ENCODE measurements around the gene FAM162A.

Gene FAM162A

DNA sequence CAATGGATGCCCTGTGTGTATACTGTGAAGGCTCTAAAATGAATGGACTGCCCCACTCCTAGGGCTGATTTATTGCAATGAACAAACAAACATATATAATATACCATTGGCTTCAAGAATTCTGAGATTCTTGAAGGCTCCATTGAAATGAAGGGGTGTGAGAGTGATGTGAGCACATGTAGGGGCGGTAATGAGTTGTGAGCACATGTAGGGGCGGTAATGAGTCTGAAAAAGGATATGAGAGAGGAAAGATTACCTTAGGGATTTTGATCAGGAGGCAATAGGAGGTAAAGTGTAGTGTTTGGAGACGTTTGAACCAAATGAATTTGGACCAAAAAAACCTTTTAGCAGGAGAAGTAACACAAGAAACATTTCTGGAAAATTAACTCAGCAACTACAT, 3.7 kb downstream of the FAM162A start:
- no peak for DNase-seq (ENCODE audit: low read depth in 2 of 3, low spot score in 1 of 3)

DNA sequence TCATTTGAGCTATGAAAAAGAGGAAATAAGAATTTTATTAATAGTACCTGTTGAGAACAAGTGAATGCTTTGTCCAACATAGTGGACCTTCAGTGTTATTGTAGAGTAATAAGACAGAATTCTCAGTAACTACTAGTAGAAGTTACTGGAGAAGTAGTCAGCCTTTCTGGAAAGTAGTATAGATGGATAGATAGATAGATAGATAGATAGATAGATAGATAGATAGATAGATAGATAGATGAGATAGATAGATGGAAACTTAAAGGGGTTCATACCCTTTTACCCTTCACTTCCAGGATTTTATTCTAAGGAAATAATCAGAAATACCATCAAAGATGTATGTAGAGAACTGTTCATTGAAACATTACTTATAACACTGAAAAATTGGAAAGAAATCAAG, 5.2 kb downstream of the FAM162A start:
- DNase-seq (ENCODE audit: low read depth in 2 of 3, low spot score in 1 of 3): no peak

DNA sequence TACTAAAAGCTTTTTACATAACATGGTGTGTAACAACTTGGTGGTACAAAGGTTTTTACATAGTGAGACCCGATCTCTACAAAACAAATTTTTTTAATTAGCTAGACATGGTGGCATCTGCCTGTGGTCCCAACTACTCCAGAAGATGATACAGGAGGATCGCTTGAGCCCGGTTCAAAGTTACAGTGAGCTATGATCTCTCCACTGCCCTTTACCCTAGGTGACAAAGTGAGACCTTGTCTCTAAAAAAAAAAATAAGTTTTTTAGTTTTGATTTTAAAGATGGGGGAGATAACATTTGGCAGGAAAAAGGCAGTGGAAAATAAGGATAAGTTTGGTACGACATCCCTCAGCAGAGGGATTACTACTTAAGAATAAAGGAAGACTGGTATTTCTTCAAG, 5.9 kb downstream of the FAM162A start:
- DNase-seq (ENCODE audit: low read depth in 2 of 3, low spot score in 1 of 3): no peak

DNA sequence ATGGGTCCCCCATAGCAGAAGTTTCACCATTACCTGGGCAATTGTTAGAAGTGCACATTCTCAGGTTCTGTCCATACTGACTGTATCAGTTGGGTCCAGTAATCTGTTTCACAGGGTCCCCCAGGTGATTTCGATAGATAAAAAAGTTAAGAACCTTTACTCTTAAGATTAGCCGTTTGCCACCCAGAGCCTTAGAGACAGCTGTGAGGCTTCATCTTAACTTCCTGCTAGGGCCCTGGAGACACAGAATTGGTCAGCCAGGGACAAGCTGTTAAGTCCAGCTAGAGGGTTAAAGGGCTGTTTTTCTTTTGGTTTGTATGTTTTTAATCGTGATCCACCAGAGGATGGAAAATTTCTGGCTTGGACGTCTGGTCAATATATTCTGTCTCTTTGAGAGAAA, 6.7 kb downstream of the FAM162A start:
- no peak for DNase-seq (ENCODE audit: low read depth in 2 of 3, low spot score in 1 of 3)

DNA sequence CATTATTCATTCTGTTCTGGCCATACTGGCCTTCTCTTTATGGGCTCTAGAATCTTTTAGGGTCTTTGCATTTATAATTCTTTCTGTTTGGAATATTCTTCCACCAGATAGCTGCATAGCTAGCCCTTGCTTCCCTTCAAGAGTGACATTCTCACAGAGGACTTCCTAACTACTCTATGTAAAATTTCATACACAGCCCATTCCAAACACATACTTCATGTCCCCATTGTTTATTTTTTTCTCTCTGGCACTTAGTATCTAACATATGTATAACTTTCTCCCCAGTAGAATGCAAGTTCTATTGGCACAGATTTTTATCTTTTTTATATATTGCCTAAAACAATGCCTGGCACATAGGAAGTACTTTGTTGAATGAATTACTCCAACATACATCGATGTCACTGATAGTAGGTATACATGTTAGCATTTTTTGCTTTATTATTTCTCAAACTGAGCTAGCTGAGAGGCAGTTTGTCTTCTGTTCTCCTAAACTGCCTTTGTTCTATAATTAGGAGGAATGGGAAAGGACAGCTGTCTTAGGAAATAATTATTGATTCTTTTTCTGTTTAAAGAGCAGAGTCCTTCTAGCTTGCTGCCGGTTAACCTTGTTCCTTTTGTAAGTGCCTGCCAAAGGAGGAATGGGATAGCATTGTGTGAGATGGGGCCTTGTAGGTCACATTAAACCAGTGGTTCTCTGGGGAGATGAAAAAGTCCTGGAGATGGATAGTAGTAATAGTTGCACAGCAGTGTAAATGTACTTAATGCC, 7.9 kb downstream of the FAM162A start:
- DNase-seq (ENCODE audit: low read depth in 2 of 3, low spot score in 1 of 3): no peak

DNA sequence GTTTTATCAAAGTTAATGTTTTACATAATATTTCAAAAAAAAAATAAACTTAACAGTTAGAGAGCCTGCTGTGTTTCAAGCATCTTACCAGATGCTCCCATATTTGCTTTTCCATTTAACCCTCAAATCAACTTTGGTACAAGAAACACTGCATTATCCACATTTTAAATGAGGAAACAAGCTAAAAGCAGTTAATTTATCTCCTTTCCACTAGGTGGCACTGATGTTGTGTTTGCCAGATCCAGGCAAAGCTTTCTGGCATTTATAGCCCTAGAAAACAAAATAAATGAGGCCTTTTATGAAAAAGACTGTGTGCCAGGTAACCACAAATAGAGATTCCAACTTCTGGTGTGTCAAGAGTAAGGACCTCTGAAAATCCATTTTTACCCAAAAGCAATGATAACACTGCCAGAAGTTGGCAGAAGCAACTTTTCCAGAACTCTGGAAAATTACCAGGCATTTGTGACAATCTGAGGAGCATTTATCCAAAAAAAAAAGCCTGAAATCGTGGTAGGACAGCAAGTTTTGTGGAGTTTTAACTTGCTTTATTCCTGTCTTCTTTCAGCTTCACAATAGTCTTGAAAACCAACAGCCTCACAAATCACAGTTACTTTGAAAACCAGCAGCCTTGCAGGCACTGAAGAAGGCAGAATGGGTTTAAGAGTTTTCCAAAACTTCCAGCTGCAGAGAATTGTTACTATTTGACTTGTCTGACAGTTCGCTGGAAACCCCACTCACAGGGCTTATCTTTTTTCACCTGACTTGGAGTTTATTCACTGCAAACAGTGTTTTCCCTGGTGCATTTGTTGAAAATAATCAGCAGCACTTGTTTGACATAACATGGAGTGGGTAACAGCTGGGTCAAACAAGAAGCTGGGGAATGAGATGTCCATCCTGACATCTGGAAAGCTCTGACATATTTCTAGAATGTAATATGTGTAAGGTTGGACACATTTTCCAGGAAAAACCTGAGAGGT, 9.2 kb downstream of the FAM162A start:
- DNase-seq (ENCODE audit: low read depth in 2 of 3, low spot score in 1 of 3): no peak

DNA sequence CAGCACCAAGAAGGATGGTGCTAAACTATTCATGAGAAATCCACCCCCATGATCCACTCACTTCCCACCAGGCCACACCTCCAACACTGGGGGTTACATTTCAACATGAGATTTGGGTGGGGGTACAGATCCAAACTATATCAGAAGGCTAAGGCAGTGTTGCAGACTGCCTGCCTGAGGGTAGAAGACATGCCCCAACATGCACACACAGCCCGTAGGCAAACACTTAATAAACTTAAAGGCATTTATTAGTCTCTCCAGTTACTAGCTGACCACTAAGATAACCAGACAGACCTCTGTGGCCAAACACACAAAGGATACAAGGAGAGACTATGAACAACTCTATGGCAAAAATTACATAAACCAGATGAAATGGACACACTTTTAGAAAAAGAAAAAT, 10.2 kb downstream of the FAM162A start:
- no peak for DNase-seq (ENCODE audit: low read depth in 2 of 3, low spot score in 1 of 3)

DNA sequence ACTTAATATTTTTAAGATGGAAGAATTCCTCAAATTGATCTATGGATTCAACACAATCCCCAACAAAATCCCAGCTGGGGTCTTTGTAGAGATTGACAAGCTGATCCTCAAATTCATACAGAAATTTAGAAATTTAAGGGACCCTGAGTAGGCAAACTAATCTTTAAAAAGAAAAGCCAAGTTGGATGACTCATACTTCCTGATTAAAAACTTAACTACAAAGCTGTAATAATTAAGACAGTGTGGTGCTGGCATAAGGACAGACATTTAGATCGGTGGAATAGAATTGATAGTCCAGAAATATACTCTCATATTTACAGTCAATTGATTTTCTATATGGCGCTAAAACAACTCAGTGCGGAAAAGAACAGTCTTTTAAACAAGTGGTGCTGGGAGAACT, 11.6 kb downstream of the FAM162A start:
- no peak for DNase-seq (ENCODE audit: low read depth in 2 of 3, low spot score in 1 of 3)

DNA sequence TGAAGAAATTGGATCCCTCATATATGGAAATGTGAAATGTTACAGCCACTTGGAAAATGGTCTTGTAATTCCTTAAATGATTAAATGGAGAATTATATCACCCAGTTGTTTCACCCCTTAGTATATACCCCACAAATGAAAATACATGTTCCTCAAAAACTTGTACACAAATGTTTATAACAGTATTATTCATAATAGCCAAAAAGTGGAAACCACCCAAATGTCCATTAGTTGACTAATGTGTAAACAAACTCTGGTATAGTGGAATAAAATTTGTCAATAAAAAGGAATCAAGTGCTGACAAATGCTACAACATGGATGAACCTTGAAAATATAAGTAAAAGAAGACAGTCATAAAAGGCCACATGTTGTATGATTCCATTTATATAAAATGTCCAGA, 12.5 kb downstream of the FAM162A start:
- DNase-seq (ENCODE audit: low read depth in 2 of 3, low spot score in 1 of 3): no peak

DNA sequence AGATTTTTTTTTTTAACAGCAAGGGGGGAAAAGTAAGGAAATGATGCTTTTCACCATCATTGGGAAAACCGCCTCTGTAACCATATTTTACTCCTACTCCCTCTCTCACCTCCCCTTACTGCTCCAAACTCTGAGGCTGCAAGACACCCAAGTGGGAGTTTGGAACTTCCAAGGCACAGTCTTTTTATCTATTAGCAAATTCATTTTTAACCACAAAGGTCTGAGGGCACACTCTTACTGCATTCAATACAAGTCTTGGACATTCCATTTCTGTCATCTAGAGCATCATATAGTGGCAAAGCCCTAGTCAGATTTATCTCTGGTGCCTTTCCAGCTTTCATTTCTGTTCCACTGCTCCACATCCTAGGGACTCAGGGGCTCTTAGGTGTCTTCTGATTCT, 13.2 kb downstream of the FAM162A start:
- no peak for DNase-seq (ENCODE audit: low read depth in 2 of 3, low spot score in 1 of 3)

DNA sequence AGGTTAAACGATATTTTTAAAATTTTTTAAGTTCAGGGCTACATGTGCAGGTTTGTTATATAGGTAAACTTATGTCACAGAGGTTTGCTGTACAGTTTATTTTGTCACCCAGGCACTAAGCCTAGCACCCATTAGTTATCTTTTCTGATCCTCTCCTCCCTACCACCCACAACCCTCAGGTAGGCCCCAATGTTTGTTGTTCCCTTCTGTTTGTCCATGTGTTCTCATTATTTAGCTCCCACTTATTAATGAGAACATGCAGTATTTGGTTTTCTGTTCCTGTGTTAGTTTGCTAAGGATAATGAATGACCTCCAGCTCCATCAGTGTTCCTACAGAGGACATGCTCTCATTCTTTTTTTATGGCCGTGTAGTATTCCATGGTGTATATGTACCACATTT, 14.9 kb downstream of the FAM162A start:
- DNase-seq (ENCODE audit: low read depth in 2 of 3, low spot score in 1 of 3): no peak

DNA sequence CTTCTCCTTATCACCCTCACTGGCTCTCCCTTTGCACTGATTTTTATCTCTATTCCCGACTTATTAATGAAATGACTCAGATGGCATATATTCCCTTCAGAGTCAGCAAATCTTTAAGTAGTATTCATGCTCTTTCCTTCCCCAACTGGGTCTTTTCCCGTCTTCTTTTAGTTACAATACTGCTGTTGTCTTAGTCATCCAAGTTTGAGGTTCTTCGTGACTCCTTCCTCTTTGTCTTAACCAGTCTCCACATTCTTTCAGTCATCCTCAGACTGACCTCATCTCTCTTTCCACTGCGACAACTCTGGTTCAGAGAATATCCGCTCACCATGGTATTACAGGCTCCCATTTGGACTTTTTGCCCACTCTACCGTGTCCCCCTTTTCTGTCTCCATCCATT, 19.5 kb downstream of the FAM162A start:
- no peak for DNase-seq (ENCODE audit: low read depth in 2 of 3, low spot score in 1 of 3)

DNA sequence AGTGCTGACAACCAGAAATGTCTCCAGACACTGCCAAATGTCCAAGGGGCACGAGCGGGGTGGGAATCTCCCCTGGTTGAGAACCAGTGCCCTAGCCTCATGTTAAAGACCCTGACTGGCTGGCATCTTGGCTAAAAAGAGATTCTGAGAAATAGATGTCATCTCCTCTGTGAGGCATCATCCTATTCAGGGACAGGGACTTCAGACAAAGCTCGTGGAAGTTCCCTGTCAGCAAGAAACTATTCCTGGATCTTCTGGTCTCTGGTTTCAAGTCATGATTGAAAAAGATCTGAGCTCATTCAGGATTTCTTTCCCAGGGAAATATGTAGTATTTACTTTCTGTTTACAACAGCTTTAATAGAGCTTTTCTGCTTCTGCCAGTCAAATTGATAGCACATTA, 21.0 kb downstream of the FAM162A start:
- DNase-seq (ENCODE audit: low read depth in 2 of 3, low spot score in 1 of 3): no peak

DNA sequence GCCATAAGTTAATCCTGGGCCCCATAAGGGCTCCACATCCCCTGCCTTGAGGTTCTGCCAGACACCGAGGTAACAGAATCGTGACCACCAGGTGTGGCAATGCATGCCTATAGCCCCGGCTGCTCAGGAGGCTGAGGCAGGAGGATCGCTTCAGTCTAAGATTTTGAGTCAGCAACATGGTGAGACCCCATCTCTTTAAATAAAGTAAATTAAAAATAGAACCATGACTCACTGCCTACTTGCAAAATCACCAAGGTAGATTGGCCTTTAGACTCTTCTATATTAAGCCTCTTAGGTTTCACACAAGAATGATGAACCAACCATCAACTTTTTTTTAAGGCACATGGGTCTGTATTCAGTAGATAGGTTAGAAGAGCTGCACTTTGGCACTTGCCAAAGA, 22.2 kb downstream of the FAM162A start:
- no peak for DNase-seq (ENCODE audit: low read depth in 2 of 3, low spot score in 1 of 3)

DNA sequence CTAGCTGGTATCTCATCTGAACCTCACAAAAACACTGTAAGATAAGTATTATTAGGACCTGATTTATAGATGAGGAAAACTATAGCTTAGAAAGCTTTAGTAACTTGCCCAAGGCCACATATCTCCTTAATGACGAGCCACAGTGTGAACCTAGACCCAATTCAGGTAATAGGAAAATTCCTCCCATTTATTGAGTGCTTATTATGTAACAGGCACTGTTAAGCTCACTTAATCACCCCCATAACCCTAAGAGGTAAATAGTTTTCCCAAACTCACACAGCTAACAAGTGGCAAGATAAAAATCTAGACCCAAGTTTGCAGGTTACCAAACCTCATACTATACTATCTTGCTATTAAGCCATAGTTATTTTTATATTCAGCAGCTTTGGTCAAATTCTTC, 24.0 kb downstream of the FAM162A start:
- DNase-seq (ENCODE audit: low read depth in 2 of 3, low spot score in 1 of 3): no peak

DNA sequence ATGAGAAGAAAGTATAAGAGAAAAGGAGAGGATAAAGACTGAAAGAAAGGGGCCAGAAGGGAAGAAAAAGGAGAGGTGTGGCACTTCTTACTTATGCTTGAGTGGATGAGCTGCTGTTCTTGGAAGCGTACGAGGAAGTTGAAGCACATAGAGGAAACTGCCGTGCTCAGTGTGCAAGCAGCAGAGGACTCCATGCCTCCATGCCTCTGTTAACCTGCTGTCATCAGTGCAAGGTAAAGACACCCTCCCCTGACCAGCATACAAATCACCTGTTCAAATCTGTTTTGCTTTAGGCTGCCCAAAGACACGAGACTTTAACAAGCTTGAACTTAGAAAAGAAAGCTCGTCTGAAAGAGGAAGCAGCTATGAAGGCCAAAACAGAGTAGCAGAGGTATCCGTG, 25.5 kb downstream of the FAM162A start:
- DNase-seq (ENCODE audit: low read depth in 2 of 3, low spot score in 1 of 3): no peak

DNA sequence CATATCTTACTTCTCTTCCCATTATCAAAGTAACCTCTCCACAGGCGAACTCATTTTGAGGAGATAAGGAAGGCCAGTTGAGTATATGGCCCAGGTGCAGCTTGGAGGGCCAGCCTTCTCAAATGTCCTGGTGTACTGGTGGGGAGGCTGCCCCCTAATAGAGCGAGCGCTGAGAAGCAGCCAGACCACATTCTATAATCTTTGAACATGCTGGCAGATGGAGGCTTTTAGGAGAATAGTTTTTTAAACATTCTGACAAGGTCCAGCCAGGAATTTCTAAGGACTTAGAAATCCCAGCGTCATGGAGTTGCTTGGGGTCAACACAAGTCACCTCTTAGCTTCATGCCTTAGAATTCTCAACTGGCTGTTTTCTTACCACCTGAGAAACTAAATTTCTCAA, 26.1 kb downstream of the FAM162A start:
- no peak for DNase-seq (ENCODE audit: low read depth in 2 of 3, low spot score in 1 of 3)

DNA sequence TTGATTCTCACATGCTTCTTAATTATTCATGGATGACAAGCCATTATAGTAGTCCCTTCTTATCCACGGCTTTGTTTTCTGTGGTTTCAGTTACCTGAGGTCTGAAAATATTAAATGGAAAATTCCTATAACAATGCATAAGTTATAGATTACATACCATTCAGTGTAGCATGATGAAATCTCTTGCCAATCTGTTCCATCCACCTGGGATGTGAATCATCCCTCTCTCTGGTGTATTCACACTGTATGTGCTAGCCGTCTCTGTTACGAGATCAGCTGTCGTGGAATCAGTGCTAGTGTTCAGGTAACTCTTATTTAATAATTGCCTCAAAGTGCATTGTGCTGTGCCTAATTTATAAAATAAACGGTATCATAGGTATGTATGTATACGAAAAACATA, 26.7 kb downstream of the FAM162A start:
- no peak for DNase-seq (ENCODE audit: low read depth in 2 of 3, low spot score in 1 of 3)

DNA sequence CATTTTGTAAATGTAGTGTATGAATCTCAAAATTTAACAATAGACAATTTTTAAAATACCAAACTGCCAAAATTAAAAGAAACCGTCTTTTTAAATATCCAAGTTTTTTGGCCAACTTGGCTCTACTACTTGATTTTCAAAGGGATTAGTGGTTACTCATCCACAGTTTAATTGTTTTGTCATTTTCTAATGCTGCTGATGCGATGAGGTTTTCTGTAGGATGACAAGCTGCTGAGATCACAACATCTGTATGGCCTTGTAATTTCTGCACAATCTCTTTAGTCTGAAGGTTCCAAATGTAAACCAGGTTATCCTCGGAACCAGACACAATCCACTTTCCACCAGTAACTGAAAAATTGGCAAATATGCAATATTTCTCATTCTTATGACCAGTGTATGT, 30.4 kb downstream of the FAM162A start:
- no peak for DNase-seq (ENCODE audit: low read depth in 2 of 3, low spot score in 1 of 3)

DNA sequence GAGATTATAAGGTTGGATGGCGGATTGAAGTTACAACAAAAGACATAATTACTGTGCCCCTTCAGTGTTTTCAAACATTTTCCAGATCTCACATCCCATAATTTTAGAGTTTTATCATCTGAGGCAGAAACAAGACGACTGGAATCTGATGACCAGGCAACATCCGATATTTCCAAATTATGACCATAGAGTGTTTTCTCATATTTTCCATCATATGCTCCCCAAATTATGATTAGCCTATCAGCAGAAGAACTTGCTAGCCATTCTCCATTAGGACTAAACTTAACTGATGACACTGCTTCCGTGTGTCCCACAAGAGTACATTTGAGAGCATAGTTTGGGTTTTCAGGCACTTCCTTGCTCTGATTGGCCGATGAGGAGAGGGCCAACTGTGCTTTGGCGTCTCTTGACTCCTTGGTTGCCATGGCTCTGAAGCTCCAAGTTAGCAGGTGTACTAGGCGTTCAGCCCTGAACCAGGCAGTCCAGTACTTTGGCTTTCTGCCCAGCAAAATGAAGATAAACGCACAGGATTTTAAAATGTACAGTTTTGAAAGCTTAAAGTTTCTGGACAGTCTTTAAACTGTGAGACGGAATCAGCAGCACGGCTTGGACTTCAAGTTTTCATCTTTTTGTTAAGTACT, 31.2 kb downstream of the FAM162A start:
- peak; percentile 28 to 34 (median 29) for DNase-seq (ENCODE audit: low read depth in 2 of 3, low spot score in 1 of 3)

DNA sequence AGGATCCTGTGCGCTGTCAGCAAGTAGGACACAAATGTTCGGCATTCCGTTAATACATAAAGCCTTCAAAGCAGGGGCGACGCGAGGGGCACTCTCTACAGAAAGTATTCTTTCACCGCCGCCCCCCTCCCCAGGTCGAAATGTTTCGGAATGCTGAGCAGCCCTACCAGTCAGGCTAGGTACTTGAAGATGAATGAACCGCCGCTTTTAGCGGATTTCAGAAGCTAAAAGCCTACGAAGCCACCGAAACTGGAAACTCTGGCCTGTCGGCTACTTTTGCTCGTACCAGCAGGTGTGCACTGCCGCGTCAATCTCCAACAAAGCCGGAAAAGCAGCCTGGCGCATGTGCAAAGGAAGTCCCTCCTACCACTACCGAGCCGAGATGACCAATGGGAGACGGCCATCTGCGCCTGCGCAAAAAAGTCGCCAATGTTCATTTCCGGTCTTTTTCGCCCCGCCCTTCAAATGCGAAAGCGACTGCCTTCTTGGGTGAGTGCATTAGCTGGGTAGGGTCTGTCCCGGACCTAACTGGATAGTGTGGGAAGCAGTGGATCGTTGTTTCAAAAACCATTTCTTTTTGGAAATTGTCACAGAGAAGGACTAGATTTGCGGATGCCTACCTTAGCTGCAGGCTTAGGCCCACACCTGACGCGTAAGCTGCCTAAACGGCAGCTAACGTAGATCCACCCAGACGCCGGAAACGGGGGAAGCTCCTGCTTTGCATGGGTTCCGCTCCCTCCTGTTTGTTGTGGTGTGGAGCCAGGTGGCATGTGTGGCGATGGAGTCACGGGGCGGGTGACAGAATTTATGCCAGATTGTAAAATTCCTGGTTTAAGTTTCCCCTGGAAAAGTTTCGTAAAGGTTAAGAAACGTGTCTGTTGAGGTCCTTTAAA, 32.0 kb downstream of the FAM162A start, which contains the start of gene WDR5B:
TSS of gene WDR5B (minus strand) at position 301 of the 893 bp plus-strand sequence. CDS start 534 bp downstream, outside the sequence.
- peak; percentile 96 to 99 (median 98) for DNase-seq (ENCODE audit: low read depth in 2 of 3, low spot score in 1 of 3)
